ENCODE results near the gene KRTAP10-12. TPM values are rescaled to one million over a fixed set of nuclear protein-coding genes. Genes with fewer than 3 reads are reported as not detected.

Gene KRTAP10-12
- polyA plus RNA-seq, 3 donors, result not detected

DNA sequence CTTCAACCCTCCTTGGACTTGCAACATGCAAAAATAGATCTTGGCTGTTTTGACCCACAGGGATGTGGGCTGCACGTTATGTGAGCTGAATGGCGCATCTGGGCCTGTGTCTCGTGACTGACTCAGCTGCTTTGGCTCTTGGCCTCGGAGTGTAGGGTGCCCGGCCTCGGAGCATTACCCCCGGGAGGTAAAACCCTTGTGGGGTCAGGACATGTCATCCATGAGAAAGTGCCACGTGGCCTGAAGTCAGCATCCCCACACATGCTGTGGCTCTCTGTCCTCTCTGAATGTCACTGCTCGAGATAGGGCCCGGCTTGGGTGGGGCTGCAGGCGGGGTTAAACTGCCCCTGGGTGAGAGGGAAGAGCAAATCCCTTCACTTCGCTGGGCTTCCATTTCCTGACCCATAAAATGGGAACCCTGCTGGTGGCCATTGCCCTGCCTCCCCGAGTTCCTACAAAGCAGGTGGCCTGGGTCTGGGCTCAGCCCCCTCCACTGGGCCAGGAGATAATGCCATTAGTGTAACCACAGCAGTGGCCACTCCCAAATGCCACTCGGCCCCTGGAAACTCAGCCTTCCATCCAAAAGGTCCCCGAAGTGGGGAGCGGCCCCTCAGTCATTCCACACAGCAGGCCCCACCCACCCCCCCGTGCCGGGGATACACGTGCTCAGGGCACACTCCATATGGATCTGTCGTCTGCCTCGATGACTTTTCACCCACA, 37.2 kb downstream of the KRTAP10-12 start:
- H3K36me3 ChIP-seq (replicated peaks in 1 of 2; ENCODE audit: control insufficient read depth in 1 of 2, insufficient read depth in 2 of 2, low read length in 2 of 2), result no peaks in the 10 kb centered on the region
- peaks cover 30 to 64% (median 51%) of the 10 kb centered on the region in 7 donors for H3K9me3 Mint-ChIP-seq
- intact Hi-C loops (cut with micrococcal nuclease), result no loop called here
- no peaks in the 10 kb centered on the region for H3K79me2 ChIP-seq (ENCODE audit: insufficient read depth, low read length)
- no peak overlapping the region for H3K4me3 Mint-ChIP-seq
- peaks cover 4 to 9% (median 6%) of the 10 kb centered on the region in 3 donors for H3K27me3 Mint-ChIP-seq (ENCODE audit: low read depth in 3 of 3)
- H3K4me1 ChIP-seq (ENCODE audit: control insufficient read depth in 1 of 2, insufficient read depth in 2 of 2, low read length in 2 of 2), result no peaks in the 10 kb centered on the region
- H3K4me2 ChIP-seq (replicated peaks; ENCODE audit: extremely low read depth, low read length, poor library complexity, severe bottlenecking), result no peak overlapping the region
- peaks cover 41 to 51% of the 10 kb centered on the region in 2 donors for H3K9me3 ChIP-seq (replicated peaks in 1 of 2; ENCODE audit: control insufficient read depth in 1 of 2, insufficient read depth in 1 of 2, low read length in 2 of 2)
- DNase-seq, result no peak
- H3K27ac ChIP-seq (ENCODE audit: low read depth in 1 of 2, low read length in 2 of 2), result no peak overlapping the region
- no peak overlapping the region for H2AFZ ChIP-seq (ENCODE audit: insufficient read depth, low read depth, low read length, poor library complexity, severe bottlenecking)
- H3K27ac Mint-ChIP-seq, result no peak overlapping the region
- H3K36me3 Mint-ChIP-seq, result no peaks in the 10 kb centered on the region
- H3K4me1 Mint-ChIP-seq, result peaks cover 3% of the 10 kb centered on the region
- TF ChIP-seq, protein P1, sequence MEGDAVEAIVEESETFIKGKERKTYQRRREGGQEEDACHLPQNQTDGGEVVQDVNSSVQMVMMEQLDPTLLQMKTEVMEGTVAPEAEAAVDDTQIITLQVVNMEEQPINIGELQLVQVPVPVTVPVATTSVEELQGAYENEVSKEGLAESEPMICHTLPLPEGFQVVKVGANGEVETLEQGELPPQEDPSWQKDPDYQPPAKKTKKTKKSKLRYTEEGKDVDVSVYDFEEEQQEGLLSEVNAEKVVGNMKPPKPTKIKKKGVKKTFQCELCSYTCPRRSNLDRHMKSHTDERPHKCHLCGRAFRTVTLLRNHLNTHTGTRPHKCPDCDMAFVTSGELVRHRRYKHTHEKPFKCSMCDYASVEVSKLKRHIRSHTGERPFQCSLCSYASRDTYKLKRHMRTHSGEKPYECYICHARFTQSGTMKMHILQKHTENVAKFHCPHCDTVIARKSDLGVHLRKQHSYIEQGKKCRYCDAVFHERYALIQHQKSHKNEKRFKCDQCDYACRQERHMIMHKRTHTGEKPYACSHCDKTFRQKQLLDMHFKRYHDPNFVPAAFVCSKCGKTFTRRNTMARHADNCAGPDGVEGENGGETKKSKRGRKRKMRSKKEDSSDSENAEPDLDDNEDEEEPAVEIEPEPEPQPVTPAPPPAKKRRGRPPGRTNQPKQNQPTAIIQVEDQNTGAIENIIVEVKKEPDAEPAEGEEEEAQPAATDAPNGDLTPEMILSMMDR (IDR thresholded peaks at IDR 0.05), result no peak
- H3K9ac ChIP-seq (ENCODE audit: insufficient read depth, low read length, poor library complexity, severe bottlenecking), result no peak overlapping the region
- H3K4me3 ChIP-seq (replicated peaks in 1 of 3; ENCODE audit: low read depth in 2 of 3, low read length in 3 of 3), result no peak overlapping the region
- no peaks in the 10 kb centered on the region for H4K20me1 ChIP-seq (ENCODE audit: insufficient read depth, low read length)
- no peaks in the 10 kb centered on the region for H3K27me3 ChIP-seq (ENCODE audit: control insufficient read depth in 2 of 2, insufficient read depth in 2 of 2, low read length in 2 of 2)
- WGBS (ENCODE audit: insufficient coverage), result 93% methylated on average over 10 of the region's 21 CpGs

DNA sequence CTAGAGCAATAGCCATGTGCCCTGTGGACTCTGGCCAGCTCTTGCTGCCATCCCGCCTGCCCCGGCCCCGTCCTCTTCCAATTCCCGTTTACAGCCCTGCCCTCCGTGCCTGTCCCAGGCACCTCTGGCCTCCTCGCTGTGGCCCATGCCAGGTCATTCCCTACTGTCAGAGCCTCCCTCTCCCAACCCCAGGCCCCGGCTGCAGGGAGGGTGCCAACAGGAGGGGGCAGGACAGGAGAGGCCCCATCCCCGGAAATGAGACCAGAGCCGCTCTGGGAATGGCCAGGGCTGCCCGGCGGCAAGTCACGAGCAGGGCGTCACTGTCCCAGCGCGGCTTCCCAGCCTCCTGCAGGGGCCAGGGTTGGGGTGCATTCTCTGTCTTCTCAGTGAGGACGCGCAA, 37.9 kb downstream of the KRTAP10-12 start:
- Mint-ChIP-seq H3K4me1 (peaks cover 3% of the 10 kb centered on the region), H3K9me3 (peaks cover 32 to 69% (median 55%) of the 10 kb centered on the region in 7 donors), H3K27ac (no peak overlapping the region), H3K36me3 (no peaks in the 10 kb centered on the region), H3K4me3 (no peak overlapping the region), H3K27me3 (ENCODE audit: low read depth in 3 of 3) (peaks cover 4 to 9% (median 6%) of the 10 kb centered on the region in 3 donors)
- no peak overlapping the region for H3K4me2 ChIP-seq (replicated peaks; ENCODE audit: extremely low read depth, low read length, poor library complexity, severe bottlenecking)
- intact Hi-C loops (cut with micrococcal nuclease), result no loop called here
- no peaks in the 10 kb centered on the region for H4K20me1 ChIP-seq (ENCODE audit: insufficient read depth, low read length)
- no peaks in the 10 kb centered on the region for H3K36me3 ChIP-seq (replicated peaks in 1 of 2; ENCODE audit: control insufficient read depth in 1 of 2, insufficient read depth in 2 of 2, low read length in 2 of 2)
- H3K4me1 ChIP-seq (ENCODE audit: control insufficient read depth in 1 of 2, insufficient read depth in 2 of 2, low read length in 2 of 2), result no peaks in the 10 kb centered on the region
- peaks cover 41 to 53% of the 10 kb centered on the region in 2 donors for H3K9me3 ChIP-seq (replicated peaks in 1 of 2; ENCODE audit: control insufficient read depth in 1 of 2, insufficient read depth in 1 of 2, low read length in 2 of 2)
- H2AFZ ChIP-seq (ENCODE audit: insufficient read depth, low read depth, low read length, poor library complexity, severe bottlenecking), result no peak overlapping the region
- no peaks in the 10 kb centered on the region for H3K27me3 ChIP-seq (ENCODE audit: control insufficient read depth in 2 of 2, insufficient read depth in 2 of 2, low read length in 2 of 2)
- 96% methylated on average over 14 of the region's 17 CpGs for WGBS (ENCODE audit: insufficient coverage)
- TF ChIP-seq, protein P1 (IDR thresholded peaks at IDR 0.05), result no peak
- no peaks in the 10 kb centered on the region for H3K79me2 ChIP-seq (ENCODE audit: insufficient read depth, low read length)
- DNase-seq, result no peak
- no peak overlapping the region for H3K4me3 ChIP-seq (replicated peaks in 1 of 3; ENCODE audit: low read depth in 2 of 3, low read length in 3 of 3)
- no peak overlapping the region for H3K27ac ChIP-seq (ENCODE audit: low read depth in 1 of 2, low read length in 2 of 2)
- no peak overlapping the region for H3K9ac ChIP-seq (ENCODE audit: insufficient read depth, low read length, poor library complexity, severe bottlenecking)

Measured in CD14-positive monocyte (primary cell).